Left renal cortex interstitium (tissue), 4 donors: ENCODE data around the gene IRF2. TPM values are rescaled to one million over a fixed set of nuclear protein-coding genes. Genes with fewer than 3 reads are reported as not detected.

Experiments used
- DNase-seq, 4 donors: peaks; one replicate each; pipeline ENCODE4 v3.0.0-alpha.2; 2013; ENCODE audit warnings: low read depth in 4 of 4, low spot score in 2 of 4, missing footprints in 1 of 4
- polyA plus RNA-seq, 4 donors: library from polyadenylated mRNA; unstranded; fragments of 120-200 nt; gene quantifications; one replicate each; pipeline ENCODE4 v1.2.1, GENCODE V29; 2013; ENCODE audit not compliant: insufficient read length in 4 of 4

IRF2 gene
- 10 to 100 TPM; 30.2 to 35.5 (median 33.0) TPM for polyA plus RNA-seq

DNA sequence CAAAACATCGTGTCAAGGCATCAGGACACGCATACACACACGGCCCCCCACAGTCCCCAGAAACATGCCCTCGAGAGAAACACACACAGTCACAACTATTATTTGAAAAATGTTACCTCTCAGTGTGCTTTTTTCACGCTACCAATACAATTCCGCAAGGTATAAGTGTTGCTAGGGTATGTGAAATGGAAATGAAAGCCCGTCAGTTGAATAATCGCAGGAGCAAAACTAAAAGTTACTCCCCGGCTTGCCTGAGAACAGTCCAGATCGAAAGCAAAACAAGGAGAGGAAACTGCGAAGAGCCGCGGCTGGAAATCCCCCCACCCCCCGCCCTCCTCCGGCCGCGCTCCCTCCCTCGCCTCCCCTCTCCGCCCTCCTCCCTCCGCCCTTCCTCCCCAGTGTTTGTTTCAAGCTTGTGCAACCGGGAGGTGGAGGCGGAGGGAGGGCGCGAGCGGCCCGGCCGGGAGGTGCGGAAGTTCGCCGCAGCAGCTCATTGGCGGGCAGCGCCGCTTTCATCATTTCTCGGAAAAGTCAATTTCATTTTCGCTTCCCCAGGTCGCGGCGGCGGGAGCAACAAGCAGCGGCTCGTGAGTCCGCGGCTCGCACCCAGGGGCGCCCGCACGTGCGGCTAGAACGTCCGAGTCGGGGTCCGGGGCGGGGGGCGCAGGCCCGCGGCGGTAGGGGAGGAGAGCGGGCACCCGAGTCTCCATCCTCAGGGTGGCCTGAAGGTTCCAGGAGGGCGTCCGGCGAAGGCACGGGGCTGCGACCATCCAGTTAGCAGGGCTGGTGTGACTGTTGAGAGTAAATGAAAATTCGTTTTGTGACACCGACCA lies at the start of gene IRF2:
Gene IRF2, minus strand, starts transcription at position 288 of the 833 bp plus-strand sequence. CDS start 45,486 bp downstream, outside the sequence.
- DNase-seq, result peak; percentile 81 to 95 (median 88)

DNA sequence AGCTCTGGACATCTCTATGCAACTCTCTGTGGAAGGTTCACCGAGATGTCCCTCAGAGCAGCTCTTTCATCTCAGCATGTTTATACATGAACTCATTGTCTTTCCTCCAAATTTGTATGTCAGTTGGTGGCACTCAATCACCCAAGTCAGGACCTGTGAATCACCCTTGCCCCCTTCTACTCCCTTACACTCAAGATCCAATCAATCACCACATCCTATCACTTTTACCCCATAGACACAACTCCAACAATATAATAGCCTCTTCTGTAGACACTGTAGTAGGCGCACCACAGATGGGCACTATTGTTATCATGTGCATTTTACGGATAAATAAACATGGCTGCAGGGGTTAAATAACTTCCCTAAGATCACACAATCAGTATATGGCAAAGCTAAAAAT lies 41.3 kb upstream of the IRF2 start:
- DNase-seq, result no peak

DNA sequence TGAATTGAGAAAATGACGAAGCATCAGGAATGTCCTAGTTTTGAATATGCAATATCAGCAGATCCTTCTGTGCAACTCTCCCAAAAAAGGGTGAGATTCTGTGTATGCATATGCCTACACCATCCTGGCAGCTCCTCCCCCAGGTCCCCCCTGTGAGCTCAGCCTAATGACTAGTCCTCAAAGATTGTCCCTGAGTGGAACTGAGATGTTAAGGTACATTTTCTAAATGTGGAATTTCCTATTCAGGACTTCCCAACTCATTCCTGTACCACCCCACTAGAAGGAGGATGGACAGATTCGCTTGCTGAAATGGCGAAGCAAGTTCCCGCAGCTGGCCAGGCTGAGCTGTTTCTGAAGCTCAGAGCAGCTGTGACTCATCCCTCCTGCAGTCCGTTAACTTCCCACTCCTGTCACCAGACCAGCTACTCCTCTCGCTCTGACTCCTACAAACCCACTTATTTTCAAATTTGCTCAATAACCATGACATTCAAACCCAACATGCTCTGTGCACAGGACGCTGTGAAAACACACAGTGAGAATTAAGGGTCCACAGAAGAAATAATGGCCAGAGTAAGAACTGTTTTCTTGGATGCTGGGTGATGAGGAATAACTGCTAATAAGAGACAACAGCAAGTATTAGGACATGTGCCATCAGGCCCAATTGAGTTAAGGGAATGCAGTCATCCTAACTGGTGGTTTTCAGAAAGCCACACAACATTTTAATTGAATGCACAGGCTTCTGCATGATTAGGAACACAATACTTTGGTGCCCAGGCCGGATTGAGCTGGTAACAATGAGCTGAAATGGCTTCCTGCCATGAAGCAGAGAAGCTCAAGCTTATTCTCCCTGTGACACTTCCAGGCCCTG lies 40.0 kb upstream of the IRF2 start:
- DNase-seq, result no peak

DNA sequence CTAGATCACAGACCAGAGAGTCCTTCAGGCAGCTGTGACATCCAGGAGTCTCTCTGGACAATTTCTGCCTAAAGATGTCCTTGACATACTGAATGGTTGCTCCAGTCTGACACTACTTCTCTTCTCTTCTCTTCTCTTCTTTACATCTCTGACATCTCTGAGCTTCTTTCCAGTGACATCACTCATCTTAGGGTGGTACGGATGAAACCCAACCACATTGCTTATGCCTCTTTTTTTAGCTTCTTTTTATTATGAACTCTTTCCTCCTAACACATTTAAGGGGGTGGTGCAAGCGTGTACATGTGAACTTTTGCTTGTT lies 39.4 kb upstream of the IRF2 start:
- DNase-seq, result no peak

DNA sequence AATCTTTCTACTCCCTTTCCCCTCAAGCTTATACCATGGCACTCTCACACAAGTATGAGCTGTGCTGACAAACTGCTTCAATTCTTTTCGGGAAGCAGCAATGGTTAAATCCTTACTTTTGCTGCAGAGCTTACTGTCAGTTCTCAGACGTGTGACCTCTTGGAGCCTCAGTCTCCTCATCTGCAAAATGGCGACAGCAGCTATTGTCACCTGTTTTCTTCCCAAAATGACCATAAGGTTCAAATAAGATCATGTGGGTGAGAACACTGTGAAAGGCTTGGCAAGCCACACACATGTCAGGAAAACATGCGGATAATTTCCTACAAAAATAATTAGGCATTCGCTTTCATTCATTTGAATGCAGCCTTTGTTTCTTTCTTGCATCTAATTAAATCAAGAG lies 36.8 kb upstream of the IRF2 start:
- no peak for DNase-seq

DNA sequence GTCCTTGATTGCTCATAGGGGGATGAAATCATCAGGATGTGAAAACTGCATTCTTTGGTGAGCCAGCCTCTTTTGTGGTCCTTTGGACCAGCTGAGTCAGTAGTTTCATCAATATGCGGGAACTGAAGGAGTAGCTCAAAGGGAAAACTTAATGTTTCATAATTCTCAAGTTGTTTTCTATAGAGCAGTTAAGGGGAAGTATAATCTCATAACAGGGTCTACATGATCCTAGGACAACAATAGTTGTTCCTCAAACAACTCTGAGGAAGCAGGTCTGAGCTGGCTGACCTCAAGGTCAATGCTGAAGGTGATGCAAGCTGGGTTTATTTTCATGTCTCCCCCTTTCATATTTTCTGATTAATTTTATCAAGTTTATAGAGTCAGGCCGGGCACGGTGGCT lies 36.1 kb upstream of the IRF2 start:
- DNase-seq, result no peak

DNA sequence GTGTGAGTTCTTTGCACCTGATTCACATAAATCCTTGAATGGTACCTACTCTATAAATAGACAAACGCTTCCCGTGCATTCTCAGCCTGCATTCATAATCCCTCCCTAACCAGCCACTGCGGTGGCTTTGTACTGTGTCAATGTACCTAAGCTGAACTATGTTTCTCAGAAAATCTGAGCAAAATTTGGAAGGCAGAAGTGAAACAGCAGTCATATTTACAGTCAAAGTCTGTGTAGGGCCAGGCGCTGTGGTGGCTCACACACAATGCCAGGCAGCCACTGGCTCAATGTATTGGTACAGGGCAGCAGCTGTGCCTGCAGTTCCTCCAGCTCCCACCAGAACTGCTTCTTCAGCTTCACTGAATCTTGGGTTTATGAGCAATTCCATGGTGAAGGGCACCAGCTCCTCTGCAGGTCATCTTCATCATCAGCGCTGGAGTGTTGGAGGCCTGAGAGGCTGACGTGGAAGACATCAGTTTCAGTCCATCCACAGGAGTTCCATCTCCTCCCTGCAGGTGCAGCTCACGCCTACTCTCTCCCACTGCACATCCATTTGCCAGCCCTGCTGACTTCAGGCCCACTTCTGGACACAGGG lies 32.3 kb upstream of the IRF2 start:
- no peak for DNase-seq

DNA sequence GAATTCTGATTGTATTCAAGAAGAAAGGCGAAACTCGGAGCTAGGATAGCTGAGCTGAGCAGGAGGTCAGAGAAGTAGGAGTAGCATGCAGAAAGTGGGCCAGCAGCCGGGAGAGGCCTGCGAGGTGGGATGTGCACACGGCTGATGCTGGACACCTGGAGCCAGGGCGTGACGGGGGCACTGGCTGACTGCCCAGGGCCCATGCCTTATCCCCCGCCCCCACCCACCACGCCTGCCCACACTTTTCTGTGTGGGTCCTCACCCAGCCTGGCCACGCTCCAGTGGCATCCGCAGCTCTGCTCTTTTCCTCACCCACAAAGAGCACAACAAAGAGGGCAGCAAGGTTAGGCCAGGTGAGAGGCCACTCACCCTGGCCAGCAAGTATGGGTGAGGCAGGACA lies 30.0 kb upstream of the IRF2 start:
- no peak for DNase-seq

DNA sequence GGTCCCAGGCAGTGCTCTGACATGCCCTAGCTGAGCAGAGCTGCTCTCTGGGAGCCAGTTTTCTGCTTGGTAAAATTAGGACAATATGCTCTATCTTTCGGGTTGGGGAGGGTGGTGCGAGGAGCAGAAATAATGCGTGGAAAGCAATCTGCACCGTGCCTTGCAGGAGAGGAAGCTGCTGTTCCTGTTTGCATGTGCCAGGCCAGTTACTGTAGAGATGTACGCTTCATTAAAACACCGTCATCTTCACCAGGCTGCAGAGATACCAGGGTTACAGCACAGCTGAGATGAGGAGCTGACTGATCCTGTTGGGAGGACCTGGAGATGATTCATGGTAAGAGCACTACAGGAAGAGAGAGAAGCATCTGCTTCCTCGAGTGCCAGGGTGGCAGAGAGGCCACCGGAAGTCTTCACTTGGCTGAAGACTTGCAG lies 29.5 kb upstream of the IRF2 start:
- DNase-seq, result no peak

DNA sequence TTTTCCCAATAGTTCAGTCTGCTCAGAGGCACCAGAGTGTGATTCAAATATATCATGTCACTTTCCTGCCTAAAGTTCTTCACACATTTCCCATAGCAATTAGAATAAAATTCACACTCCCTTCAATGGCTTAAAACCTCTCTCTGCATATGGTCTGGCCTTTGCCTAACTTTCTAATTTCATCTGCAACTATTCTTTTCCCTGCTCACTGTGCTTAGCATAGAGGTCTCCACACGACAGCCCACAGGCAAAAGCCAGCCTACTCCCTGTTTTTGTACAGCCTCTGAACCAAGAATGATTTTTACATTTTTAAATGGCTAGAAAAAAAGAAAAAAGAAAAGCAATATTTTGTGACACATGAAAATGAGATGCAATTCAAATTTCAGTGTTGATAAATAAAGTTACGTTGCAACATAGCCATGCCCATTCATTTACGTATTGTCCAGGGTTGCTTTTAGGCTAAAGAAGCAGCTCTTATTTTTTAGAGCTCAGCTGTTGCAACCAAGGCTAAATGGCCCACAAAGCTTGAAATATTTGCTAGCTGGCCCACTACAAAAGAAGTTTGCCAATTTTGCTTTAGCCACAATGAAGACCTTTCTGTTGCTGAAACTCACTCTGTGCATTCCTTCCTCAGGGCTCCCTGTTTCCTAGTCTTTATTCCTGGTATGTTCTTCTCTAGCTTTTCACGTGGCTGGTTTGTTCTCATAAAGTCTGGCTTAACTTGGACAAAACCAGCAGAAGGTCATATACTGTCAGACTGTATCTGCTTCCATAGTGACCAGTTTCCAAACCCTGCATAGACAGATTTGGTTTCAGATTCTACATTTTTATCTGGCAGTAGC lies 26.6 kb upstream of the IRF2 start:
- no peak for DNase-seq

DNA sequence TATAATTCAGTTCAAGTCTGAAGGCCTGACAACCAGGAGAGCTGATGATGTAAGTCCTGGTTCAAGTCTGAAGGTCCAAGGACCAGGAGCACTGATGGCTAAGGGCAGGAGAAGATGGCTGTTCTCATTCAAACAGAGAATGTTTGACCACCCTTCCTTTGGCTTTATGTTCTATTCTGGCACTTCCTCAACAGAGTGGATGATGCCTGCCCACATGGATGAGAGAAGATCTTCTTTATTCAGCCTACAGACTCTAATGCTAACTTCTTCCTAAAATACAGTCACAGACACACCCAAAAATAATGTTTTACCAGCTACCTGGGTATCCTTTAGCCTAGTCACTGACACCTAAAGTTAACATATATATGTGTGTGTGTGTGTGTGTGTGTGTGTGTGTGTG lies 25.6 kb upstream of the IRF2 start:
- DNase-seq, result no peak

DNA sequence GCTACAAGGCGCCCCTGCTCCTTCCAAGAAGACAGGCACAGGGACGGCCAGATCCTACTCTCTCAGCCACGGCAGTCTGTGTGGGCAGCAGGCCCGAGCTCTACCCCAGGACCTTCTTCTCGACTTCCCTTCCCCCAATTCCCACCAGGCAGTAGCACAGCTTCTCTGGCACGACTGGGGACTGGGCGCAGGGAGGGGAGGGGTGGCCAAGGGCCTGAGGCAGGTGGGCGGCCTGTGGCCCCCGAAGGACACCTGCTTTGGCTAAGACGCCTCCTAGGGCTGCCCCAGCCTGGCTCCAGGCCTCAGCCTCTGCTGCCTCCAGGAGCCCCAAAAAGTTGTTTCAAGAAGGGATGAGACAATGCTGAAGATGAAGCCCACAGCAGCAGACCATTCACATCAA lies 24.2 kb upstream of the IRF2 start:
- no peak for DNase-seq

DNA sequence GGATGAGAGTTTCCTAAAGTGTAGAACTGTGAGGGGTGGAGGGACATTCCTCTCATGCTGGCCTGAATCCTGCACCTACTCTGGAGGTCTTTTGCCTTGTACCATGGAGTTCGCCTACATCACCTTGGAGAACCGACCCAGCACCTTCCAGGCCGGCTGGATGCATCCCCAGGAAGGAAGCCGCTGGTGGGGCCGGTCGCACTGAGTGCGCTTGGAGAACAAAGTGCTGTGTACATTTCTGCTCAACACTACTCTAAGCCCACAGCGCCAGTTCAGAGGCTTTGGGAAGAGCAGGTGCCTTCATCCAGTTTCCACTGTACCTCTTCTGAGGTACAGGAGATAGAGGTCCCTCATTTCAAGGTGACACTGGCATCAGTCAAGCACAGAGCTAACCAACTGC lies 15.4 kb upstream of the IRF2 start:
- no peak for DNase-seq

DNA sequence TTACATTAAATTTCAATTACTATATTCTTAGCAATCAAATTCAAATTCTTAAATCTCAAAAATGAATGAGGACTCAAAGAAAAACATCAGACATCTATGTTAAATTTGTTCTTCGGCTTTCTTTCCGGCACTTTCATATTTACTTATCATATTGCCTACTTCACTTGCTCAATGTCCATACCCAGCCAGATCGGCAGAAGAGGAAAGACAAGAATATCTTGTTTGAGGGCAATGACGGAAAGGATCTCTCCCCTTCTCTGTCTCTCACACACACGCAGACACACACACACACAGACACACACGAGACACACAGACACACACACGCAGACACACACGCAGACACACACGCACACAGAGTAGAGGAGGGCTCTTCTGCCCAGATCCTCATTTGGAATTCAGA lies 13.2 kb upstream of the IRF2 start:
- DNase-seq, result no peak

DNA sequence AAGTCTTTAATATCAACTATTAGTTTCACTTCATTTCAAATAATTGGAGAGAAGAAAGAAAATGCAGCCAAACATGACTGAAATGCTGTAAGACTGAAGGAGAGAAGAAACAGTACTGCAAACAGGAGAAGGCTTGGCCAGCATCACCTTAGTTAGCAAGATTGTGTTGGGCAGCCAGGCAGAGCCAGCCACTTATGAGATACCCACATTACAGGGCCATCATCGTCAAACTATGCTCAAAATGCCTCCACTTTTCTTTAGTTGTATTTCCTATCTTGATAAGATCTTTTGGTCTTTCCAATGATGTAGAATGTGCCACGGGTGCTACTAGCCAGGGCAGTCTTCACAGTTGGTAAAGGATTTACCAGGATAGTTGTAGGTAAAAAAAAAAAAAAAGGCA lies 10.9 kb upstream of the IRF2 start:
- DNase-seq, result no peak

DNA sequence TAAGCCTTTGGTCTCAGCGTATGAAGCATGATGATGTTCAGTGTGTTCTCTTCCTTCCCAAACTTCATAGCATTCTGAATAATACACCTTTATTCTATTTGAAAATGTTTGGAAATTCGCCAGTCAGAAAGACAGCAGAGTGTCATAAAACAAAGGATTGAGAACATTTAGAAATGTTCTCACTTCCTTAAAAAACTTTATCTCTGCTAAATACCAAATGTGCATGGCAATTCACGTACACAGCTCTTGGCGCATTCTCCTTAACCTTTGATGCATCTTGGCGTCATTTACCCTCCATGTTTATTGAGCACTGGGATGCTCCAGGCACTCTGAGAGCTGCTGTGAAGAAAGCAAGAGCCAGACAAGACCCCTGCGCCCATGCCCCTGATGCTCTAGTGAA lies 7.2 kb upstream of the IRF2 start:
- DNase-seq, result no peak

DNA sequence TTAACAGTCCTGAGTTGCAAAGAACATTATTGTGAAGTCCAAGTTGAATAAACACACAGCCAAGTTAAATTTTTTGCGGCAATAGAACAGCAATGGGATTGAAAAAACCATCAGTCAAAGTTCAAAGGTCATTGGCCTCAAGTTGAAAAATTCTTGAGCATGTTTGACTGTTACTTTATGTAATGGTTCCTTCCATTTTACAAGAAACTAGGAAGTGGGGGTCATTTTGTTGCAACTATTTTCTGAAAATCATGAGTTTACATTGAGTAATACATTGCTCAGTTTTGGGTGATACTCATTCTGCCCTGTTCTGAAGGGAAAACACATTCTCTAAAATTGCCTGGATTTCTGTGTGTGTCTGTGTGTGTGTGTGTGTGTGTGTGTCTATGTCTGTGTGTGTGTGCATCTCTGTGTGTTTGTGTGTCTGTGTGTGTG lies 5.2 kb upstream of the IRF2 start:
- no peak for DNase-seq

DNA sequence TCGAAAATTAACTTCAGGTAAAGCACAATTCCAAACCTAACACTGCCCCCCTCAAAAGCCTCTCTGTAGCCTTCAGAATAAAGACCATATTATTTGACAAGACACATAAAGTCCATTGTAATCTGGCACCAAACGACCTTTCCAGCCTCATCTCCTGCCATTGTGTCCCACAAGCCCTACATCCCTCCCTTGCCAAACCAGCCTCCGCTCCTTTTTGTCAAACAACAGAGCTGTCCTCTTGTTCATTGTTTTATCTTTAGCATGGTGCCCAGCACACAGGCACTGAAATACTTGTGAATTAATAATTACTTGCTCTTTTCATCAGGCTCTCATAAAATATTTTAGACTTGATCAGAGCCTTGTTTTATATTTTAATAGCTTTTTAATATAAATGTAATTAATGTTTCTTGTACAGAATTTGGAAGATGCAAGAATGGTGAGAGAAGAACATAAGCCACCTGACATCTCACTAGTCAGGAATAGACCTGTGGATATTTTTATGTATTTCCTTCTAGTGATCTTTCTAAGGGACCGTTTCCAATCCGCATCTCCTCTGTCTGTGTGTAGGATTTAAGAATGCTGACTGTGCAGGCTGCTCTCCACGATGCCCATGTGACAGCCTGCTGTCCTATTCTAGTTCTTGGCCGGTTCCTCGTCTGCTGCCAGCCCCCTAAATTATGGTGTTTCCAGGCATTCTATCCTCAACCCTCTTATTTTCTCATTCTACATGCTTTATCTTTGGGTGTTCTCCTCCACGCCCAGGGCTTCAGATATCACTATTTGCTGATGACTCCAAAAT lies 3.0 kb upstream of the IRF2 start:
- no peak for DNase-seq

DNA sequence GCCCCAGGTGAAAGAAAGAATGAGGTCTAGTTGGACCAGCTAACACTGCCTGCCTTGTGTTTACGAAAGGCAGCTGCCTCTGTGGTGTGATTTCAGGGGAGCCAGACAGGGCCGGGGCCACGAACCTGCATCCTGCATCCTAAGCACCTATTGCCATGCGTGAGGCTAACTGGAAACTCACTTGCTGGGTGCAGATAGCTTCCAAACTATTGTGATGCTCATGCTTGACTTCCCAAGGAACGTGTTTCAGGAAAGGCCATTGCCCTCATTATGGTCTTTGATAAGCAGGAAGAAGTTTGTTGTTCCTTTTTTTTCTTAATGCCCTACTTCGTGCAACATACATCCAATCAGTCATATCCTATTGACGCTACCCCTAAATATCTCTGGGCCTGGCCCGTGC lies 2.3 kb upstream of the IRF2 start:
- DNase-seq, result no peak

DNA sequence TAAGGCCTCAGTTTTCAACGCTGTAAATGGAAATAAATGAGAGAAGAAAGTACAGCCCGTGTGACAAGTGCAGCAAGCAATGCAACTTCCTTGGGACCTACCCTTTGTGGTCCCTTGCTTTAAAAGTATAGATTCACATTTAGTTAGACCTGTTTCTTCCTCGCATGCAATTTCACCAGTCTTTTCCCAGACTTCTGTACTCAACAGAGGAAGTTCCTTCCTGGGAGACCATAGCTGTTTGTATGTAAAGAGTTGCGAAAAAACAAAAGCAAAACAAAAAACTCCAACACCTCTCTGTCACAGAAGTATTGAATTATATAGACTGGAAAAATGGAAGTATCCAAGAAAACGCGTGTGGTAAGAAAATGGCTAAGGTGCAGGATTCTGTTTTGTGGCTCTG lies 1.1 kb upstream of the IRF2 start:
- no peak for DNase-seq
